C4-2B (cell line): Measurements from ENCODE around the gene ELMO1.

Experiments
- CTCF ChIP-seq: fragments of 450-650 bp; conservative IDR thresholded peaks from 2 replicates; pipeline ENCODE4 v1.5.1; 2017; ENCODE audit warnings: mild to moderate bottlenecking
- ZFX ChIP-seq: fragments of 450-650 bp; IDR thresholded peaks from 2 replicates; pipeline ENCODE4 v1.6.1; 2017

GRCh38 chr7:37435156-37435855 is 13.4 kb downstream of the ELMO1 start:
- TF ChIP-seq CTCF (no peak), ZFX (no peak)
